NCI-H748 treated with DMSO at 0.1 percent for 48 hours (cell line): Measurements from ENCODE around the gene SULT6B1.
"Not testable (repeated sequence)": the region's sequence is repeated elsewhere in the genome, so short reads cannot be mapped to it uniquely, and the experiment has no call there.

Experiments used
- DNase-seq: peaks from one replicate; lab custom pipeline; 2025; lab: John Stamatoyannopoulos, UW

Gene SULT6B1

GRCh38 chr2:37188570-37188969 is at the start of gene SULT6B1:
SULT6B1 (minus strand) TSS chr2:37188670; CDS start chr2:37188640, 30 bp downstream.
- no peak for DNase-seq

- DNase-seq = no peak
Measured at GRCh38 chr2:37232131-37232933, 43.9 kb upstream of the SULT6B1 start.

GRCh38 chr2:37231241-37232130 is 43.0 kb upstream of the SULT6B1 start, which contains the start of the genes CEBPZ and NDUFAF7:
CEBPZ (minus strand) TSS chr2:37231596; CDS start chr2:37231567, 29 bp downstream.
NDUFAF7 (plus strand) TSS chr2:37231658; CDS start chr2:37231706, 48 bp downstream.
- DNase-seq = peak; percentile 52

GRCh38 chr2:37230581-37230980 is 42.1 kb upstream of the SULT6B1 start:
- DNase-seq = no peak

GRCh38 chr2:37228788-37229187 is 40.3 kb upstream of the SULT6B1 start:
- no peak for DNase-seq

GRCh38 chr2:37226863-37227262 is 38.4 kb upstream of the SULT6B1 start:
- no peak for DNase-seq

- DNase-seq = not testable (repeated sequence)
Measured at GRCh38 chr2:37225129-37225528, 36.7 kb upstream of the SULT6B1 start.

GRCh38 chr2:37224063-37224462 is 35.6 kb upstream of the SULT6B1 start:
- no peak for DNase-seq

- no peak for DNase-seq
Measured at GRCh38 chr2:37223131-37223530, 34.7 kb upstream of the SULT6B1 start.

- no peak for DNase-seq
Measured at GRCh38 chr2:37219046-37219445, 30.6 kb upstream of the SULT6B1 start.

GRCh38 chr2:37215250-37215649 is 26.8 kb upstream of the SULT6B1 start:
- DNase-seq = no peak

GRCh38 chr2:37211939-37212338 is 23.5 kb upstream of the SULT6B1 start:
- DNase-seq = no peak

GRCh38 chr2:37211212-37211611 is 22.7 kb upstream of the SULT6B1 start:
- no peak for DNase-seq

GRCh38 chr2:37206760-37207159 is 18.3 kb upstream of the SULT6B1 start:
- DNase-seq = not testable (repeated sequence)

GRCh38 chr2:37205689-37206341 is 17.3 kb upstream of the SULT6B1 start:
- DNase-seq = no peak

GRCh38 chr2:37205071-37205661 is 16.7 kb upstream of the SULT6B1 start:
- DNase-seq = not testable (repeated sequence)

- no peak for DNase-seq
Measured at GRCh38 chr2:37203708-37204107, 15.2 kb upstream of the SULT6B1 start.

- DNase-seq = no peak
Measured at GRCh38 chr2:37201766-37202165, 13.3 kb upstream of the SULT6B1 start.

- no peak for DNase-seq
Measured at GRCh38 chr2:37201208-37201607, 12.7 kb upstream of the SULT6B1 start.

- DNase-seq = no peak
Measured at GRCh38 chr2:37198681-37199065, 10.2 kb upstream of the SULT6B1 start.

- peak; percentile 55 for DNase-seq
Measured at GRCh38 chr2:37196320-37197195, 8.1 kb upstream of the SULT6B1 start, which contains the start of gene CEBPZOS. CEBPZOS (plus strand) TSS chr2:37196496; CDS start chr2:37199705, 3,209 bp downstream.
